Left lung (tissue), 10 donors: ENCODE results near the gene CTIF. TPM values are rescaled to one million over a fixed set of nuclear protein-coding genes. Genes with fewer than 3 reads are reported as not detected.
"Not testable (repeated sequence)": the region's sequence is repeated elsewhere in the genome, so short reads cannot be mapped to it uniquely, and the experiment has no call there.

Experiments
- ATAC-seq: fragments of 200-7000 bp; cut with Tn5 transposase; one replicate; pipeline ENCODE4 v1.9.1; 2020; ENCODE audit warnings: moderate library complexity
- DNase-seq, 4 donors: peaks; one replicate each; pipeline ENCODE4 v3.0.0-alpha.2; 2013 to 2020
- H3K27ac ChIP-seq, 2 donors: fragments of 200-600 bp; sonication (generic) in 1 of 2; one replicate each; pipeline versions ENCODE4 v1.5.0 to v1.8.0; 2020 to 2021
- H3K27me3 ChIP-seq, 2 donors: fragments of 200-600 bp; sonication (generic) in 1 of 2; one replicate each; pipeline versions ENCODE4 v1.5.0 to v1.8.0; 2020 to 2021
- H3K36me3 ChIP-seq, 2 donors: fragments of 200-600 bp; sonication (generic) in 1 of 2; one replicate each; pipeline versions ENCODE4 v1.5.0 to v1.8.0; 2020 to 2021
- H3K4me1 ChIP-seq, 2 donors: fragments of 200-600 bp; one replicate each; pipeline ENCODE4 v1.8.0; 2021
- H3K4me3 ChIP-seq, 2 donors: fragments of 200-600 bp; sonication (generic) in 1 of 2; one replicate each; pipeline versions ENCODE4 v1.5.0 to v1.8.0; 2020 to 2021; ENCODE audit warnings: mild to moderate bottlenecking in 1 of 2
- H3K9me3 ChIP-seq, 2 donors: fragments of 200-600 bp; sonication (generic) in 1 of 2; one replicate each; pipeline versions ENCODE4 v1.5.0 to v1.8.0; 2020 to 2021
- intact Hi-C, 2 donors: fragments of 100-400 bp; cut with DNase I; formaldehyde crosslinking; loops; one replicate each; pipeline versions ENCODE4 v1.11.2 to v1.14.2; 2022
- polyA plus RNA-seq, 6 donors: library from polyadenylated mRNA; unstranded; fragments of 120-200 nt; gene quantifications; one replicate each; pipeline ENCODE4 v1.2.1, GENCODE V29; 2013; ENCODE audit not compliant: insufficient read length in 6 of 6
- total RNA-seq, 2 donors: library from RNA; stranded (reverse); fragmentation: NEBNext Ultra II Directional; extraction: Animal tissue kit (Norgen Biotek cat#: 25700); gene quantifications; one replicate each; pipeline ENCODE4 v1.2.1, GENCODE V29; 2021
- TF ChIP-seq, protein P1 (sequence below), 2 donors: fragments of 200-600 bp; sonication (generic) in 1 of 2; IDR thresholded peaks; one replicate each; pipeline versions ENCODE4 v1.5.0 to v1.8.0; 2021; ENCODE audit warnings: antibody characterized with exemption in 2 of 2
- donor health status: DM: no; HTN: yes; CAD: no.
- donor health status: DM: no; HTN: no; CAD: no.

Gene CTIF
- total and polyA plus RNA-seq, 8 donors, result 24.9 to 46.1 (median 34.9) TPM

DNA sequence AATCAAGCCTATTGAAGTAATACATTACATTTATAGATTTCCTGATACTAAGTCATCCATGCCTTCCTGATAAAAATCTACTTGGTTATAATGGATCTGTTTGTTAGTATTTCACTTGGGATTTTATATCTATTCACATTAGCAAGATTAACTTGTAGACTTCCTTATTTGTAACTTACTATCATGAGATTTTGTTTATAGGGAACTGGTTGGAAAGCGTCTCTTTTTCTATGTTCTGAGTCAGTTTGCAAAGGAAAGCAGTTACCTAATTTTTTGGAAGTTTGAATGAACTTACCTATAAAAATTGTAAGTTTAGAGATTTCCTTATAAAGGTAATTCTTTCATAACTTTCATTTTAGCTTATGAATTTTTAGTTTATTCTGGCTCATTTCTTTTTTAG, 270.5 kb downstream of the CTIF start:
- TF ChIP-seq, protein P1, sequence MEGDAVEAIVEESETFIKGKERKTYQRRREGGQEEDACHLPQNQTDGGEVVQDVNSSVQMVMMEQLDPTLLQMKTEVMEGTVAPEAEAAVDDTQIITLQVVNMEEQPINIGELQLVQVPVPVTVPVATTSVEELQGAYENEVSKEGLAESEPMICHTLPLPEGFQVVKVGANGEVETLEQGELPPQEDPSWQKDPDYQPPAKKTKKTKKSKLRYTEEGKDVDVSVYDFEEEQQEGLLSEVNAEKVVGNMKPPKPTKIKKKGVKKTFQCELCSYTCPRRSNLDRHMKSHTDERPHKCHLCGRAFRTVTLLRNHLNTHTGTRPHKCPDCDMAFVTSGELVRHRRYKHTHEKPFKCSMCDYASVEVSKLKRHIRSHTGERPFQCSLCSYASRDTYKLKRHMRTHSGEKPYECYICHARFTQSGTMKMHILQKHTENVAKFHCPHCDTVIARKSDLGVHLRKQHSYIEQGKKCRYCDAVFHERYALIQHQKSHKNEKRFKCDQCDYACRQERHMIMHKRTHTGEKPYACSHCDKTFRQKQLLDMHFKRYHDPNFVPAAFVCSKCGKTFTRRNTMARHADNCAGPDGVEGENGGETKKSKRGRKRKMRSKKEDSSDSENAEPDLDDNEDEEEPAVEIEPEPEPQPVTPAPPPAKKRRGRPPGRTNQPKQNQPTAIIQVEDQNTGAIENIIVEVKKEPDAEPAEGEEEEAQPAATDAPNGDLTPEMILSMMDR (IDR thresholded peaks at IDR 0.05), result no peak
- ATAC-seq (no peak), DNase-seq (no peak)
- H3K4me1 ChIP-seq, result peaks cover 4 to 18% of the 10 kb centered on the region in 2 donors
- H3K27ac ChIP-seq, result no peak overlapping the region
- H3K4me3 ChIP-seq, result no peak overlapping the region
- intact Hi-C loops, result no loop called here
- H3K9me3 ChIP-seq, result no peaks in the 10 kb centered on the region
- no peaks in the 10 kb centered on the region for H3K36me3 ChIP-seq
- H3K27me3 ChIP-seq, result no peaks in the 10 kb centered on the region

DNA sequence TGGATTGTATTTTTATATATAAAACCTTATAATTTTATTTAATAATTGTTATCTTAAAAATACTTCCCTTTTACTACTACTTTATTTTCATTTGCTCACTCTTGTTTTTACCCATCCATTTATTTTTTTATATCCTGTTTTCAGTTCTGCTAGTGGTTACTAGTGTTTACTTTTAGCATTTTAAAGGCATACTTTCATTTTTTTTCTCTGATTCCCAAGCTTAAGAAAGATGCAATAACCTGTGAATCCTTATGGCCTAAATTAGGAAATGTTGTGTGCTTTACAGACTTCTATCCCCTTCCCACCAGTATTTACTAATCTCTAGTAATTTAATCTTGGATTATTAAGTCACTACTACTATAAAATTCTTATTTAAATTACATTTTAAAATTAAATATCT, 272.0 kb downstream of the CTIF start:
- TF ChIP-seq, protein P1 (IDR thresholded peaks at IDR 0.05), result no peak

DNA sequence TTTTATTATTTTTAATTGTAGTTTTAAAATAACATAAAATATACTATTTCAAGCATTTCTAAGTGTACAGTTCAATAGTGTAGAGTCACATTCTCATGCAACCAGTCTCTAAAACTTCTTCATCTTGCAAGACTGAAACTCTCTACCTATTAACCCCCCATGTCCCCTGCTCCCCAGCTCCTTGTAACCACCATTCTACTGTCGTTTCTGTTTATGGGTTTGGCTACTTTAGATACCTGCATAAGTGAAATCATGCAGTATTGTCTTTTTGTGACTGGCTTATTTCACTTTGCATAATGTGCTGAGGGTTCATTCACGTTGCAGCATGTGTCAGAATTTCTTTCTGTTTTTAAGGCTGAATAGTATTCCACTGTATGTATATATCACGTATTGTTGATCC, 272.6 kb downstream of the CTIF start:
- Histone ChIP-seq H3K4me3 (no peak overlapping the region), H3K36me3 (no peaks in the 10 kb centered on the region), H3K27ac (no peak overlapping the region), H3K9me3 (no peaks in the 10 kb centered on the region), H3K27me3 (no peaks in the 10 kb centered on the region), H3K4me1 (peaks cover 4 to 22% of the 10 kb centered on the region in 2 donors)
- intact Hi-C loops, result no loop called here
- ATAC-seq, result no peak
- TF ChIP-seq, protein P1 (IDR thresholded peaks at IDR 0.05), result no peak
- DNase-seq, result no peak

More for the DNA sequence above, 272.0 kb downstream of the CTIF start:
- H3K9me3 ChIP-seq, result no peaks in the 10 kb centered on the region
- H3K36me3 ChIP-seq, result no peaks in the 10 kb centered on the region
- H3K4me3 ChIP-seq, result no peak overlapping the region
- H3K4me1 ChIP-seq, result peaks cover 4 to 22% of the 10 kb centered on the region in 2 donors
- intact Hi-C loops, result no loop called here
- DNase-seq (no peak), ATAC-seq (no peak)
- H3K27ac ChIP-seq, result no peak overlapping the region
- H3K27me3 ChIP-seq, result no peaks in the 10 kb centered on the region

DNA sequence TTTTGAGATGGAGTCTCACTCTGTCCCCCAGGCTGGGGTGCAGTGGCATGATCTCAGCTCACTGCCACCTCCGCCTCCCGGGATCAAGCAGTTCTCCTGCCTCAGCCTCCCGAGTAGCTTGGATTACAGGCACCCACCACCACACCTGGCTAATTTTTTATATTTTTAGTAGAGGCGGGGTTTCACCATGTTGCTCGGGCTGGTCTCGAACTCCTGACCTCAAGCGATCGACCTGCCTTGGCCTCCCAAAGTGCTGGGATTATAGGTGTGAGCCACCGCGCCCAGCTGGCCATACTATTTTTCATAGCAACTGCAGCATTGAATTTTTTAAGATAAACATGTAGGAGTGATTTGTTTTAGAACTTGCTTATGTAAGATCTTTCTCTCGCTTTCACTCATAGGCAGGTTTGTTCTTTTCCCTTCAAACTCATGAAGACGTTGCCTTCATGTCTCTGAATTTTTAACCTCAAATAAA, 273.2 kb downstream of the CTIF start:
- intact Hi-C loops, result not testable (repeated sequence)

DNA sequence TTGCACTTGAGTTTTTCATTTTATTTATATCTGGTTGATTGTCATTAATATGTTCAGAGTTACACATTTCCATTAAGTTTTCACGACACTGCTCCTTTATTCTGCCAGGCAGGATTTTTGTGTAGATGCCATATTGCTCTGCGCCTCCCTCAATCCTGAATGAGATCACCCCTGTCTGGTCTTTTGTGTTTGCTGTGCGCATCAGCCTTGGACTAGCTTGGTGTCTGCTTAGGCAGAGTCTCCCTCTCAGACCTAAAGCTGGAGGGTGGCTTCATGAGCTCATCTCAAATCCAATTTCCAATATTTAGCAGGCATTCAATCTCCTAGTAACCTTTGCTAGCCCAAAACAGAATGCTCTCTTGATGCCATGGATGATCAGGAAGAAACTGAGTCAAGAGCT, 274.5 kb downstream of the CTIF start:
- peaks cover 4 to 15% of the 10 kb centered on the region in 2 donors for H3K4me1 ChIP-seq
- DNase-seq (peak in 1 of 4 donors; percentile 17), ATAC-seq (no peak)
- no peak overlapping the region for H3K27ac ChIP-seq
- TF ChIP-seq, protein P1 (IDR thresholded peaks at IDR 0.05), result no peak
- H3K36me3 ChIP-seq, result peaks cover 0 to 10% of the 10 kb centered on the region in 2 donors
- H3K4me3 ChIP-seq, result no peak overlapping the region
- no peaks in the 10 kb centered on the region for H3K9me3 ChIP-seq
- intact Hi-C loops, result no loop called here
- H3K27me3 ChIP-seq, result no peaks in the 10 kb centered on the region

More for the DNA sequence above, 273.2 kb downstream of the CTIF start:
- peaks cover 4 to 18% of the 10 kb centered on the region in 2 donors for H3K4me1 ChIP-seq
- not testable (repeated sequence) for H3K9me3 ChIP-seq, H3K27ac ChIP-seq, H3K27me3 ChIP-seq, ATAC-seq, H3K36me3 ChIP-seq, H3K4me3 ChIP-seq
- peak in 1 of 4 donors; percentile 14 for DNase-seq
